CD14-positive monocyte (primary cell): Measurements from ENCODE around the gene INPP1. TPM values are rescaled to one million over a fixed set of nuclear protein-coding genes. Genes with fewer than 3 reads are reported as not detected.

Experiments used
- DNase-seq, 3 donors: peaks; one replicate each; pipeline ENCODE4 v3.0.0-alpha.2; 2011 to 2022
- H2AFZ ChIP-seq: 2 replicates; pipeline ENCODE4 v1.6.0; 2012; ENCODE audit warnings: mild to moderate bottlenecking, low read depth, low read length, inconsistent platforms; ENCODE audit not compliant: insufficient read depth, poor library complexity, severe bottlenecking
- H3K27ac ChIP-seq, 2 donors: 1 replicate in 1 of 2; 2 replicates in 1 of 2; pipeline ENCODE4 v1.5.1; 2012 to 2013; ENCODE audit warnings: low read length in 2 of 2, control low read depth in 1 of 2, inconsistent platforms in 1 of 2, low read depth in 1 of 2, mild to moderate bottlenecking in 1 of 2
- H3K27me3 ChIP-seq, 2 donors: one replicate each; pipeline versions ENCODE4 v1.6.0 to v1.6.1; 2011 to 2013; ENCODE audit warnings: low read length in 2 of 2; ENCODE audit not compliant: control insufficient read depth in 2 of 2, insufficient read depth in 2 of 2
- H3K36me3 ChIP-seq, 2 donors: replicated peaks in 1 of 2; 1 replicate in 1 of 2; 2 replicates in 1 of 2; pipeline versions ENCODE4 v1.5.1 to v1.6.1; 2012 to 2013; ENCODE audit warnings: low read length in 2 of 2, control low read depth in 1 of 2, inconsistent platforms in 1 of 2, mild to moderate bottlenecking in 1 of 2; ENCODE audit not compliant: insufficient read depth in 2 of 2, control insufficient read depth in 1 of 2
- H3K4me1 ChIP-seq, 2 donors: 1 replicate in 1 of 2; 2 replicates in 1 of 2; pipeline versions ENCODE4 v1.5.1 to v1.6.1; 2012 to 2013; ENCODE audit warnings: low read length in 2 of 2, control low read depth in 1 of 2, inconsistent platforms in 1 of 2, mild to moderate bottlenecking in 1 of 2, moderate library complexity in 1 of 2; ENCODE audit not compliant: insufficient read depth in 2 of 2, control insufficient read depth in 1 of 2
- H3K4me2 ChIP-seq: replicated peaks from 2 replicates; pipeline ENCODE3; 2012; ENCODE audit warnings: low read length, moderate library complexity, mild to moderate bottlenecking; ENCODE audit not compliant: poor library complexity, severe bottlenecking; ENCODE audit errors: extremely low read depth
- H3K4me3 ChIP-seq, 3 experiments: fragments of 200-600 bp in 1 of 3; sonication (generic) in 1 of 3; replicated peaks in 1 of 3; 1 replicate in 2 of 3; 2 replicates in 1 of 3; pipeline ENCODE4 v1.5.1; 2011 to 2013; ENCODE audit warnings: low read length in 3 of 3, mild to moderate bottlenecking in 3 of 3, control low read depth in 2 of 3, low read depth in 2 of 3, inconsistent platforms in 1 of 3, moderate library complexity in 1 of 3
- H3K79me2 ChIP-seq: 2 replicates; pipeline ENCODE4 v1.6.0; 2012; ENCODE audit warnings: mild to moderate bottlenecking, control low read depth, inconsistent platforms, low read length, moderate library complexity; ENCODE audit not compliant: insufficient read depth
- H3K9ac ChIP-seq: 2 replicates; pipeline ENCODE4 v1.6.0; 2017; ENCODE audit warnings: low read length, mild to moderate bottlenecking; ENCODE audit not compliant: insufficient read depth, poor library complexity, severe bottlenecking
- H3K9me3 ChIP-seq, 2 donors: replicated peaks in 1 of 2; 1 replicate in 1 of 2; 2 replicates in 1 of 2; pipeline versions ENCODE4 v1.5.1 to v1.6.1; 2012 to 2013; ENCODE audit warnings: low read length in 2 of 2, control low read depth in 1 of 2; ENCODE audit not compliant: control insufficient read depth in 1 of 2, insufficient read depth in 1 of 2
- H4K20me1 ChIP-seq: 2 replicates; pipeline ENCODE4 v1.6.0; 2012; ENCODE audit warnings: mild to moderate bottlenecking, low read length, control low read depth, moderate library complexity; ENCODE audit not compliant: insufficient read depth
- H3K27ac Mint-ChIP-seq, 7 donors: one replicate each; pipeline ENCODE4 v1.8.0; 2020; ENCODE audit warnings: mild to moderate bottlenecking in 7 of 7, mixed read lengths in 7 of 7, moderate library complexity in 6 of 7, inconsistent platforms in 2 of 7
- H3K27me3 Mint-ChIP-seq, 3 donors: one replicate each; pipeline ENCODE4 v1.8.0; 2021 to 2022; ENCODE audit warnings: low read depth in 3 of 3, mild to moderate bottlenecking in 3 of 3, mixed read lengths in 3 of 3, moderate library complexity in 3 of 3, inconsistent platforms in 1 of 3
- H3K36me3 Mint-ChIP-seq, 2 donors: one replicate each; pipeline ENCODE4 v1.8.0; 2020; ENCODE audit warnings: mixed read lengths in 2 of 2, inconsistent platforms in 1 of 2, mild to moderate bottlenecking in 1 of 2
- H3K4me1 Mint-ChIP-seq: one replicate; pipeline ENCODE4 v1.8.0; 2020; ENCODE audit warnings: mild to moderate bottlenecking, mixed read lengths
- H3K4me3 Mint-ChIP-seq, 2 donors: one replicate each; pipeline ENCODE4 v1.8.0; 2020; ENCODE audit warnings: mild to moderate bottlenecking in 2 of 2, mixed read lengths in 2 of 2, moderate library complexity in 1 of 2
- H3K9me3 Mint-ChIP-seq, 7 donors: one replicate each; pipeline ENCODE4 v1.8.0; 2020 to 2022; ENCODE audit warnings: mixed read lengths in 7 of 7, mild to moderate bottlenecking in 6 of 7, moderate library complexity in 6 of 7, inconsistent platforms in 2 of 7
- WGBS: methylation state at CpG from one replicate; pipeline ENCODE4 v1.1.5; 2013; ENCODE audit warnings: missing lambda C conversion rate; ENCODE audit not compliant: insufficient coverage; 5-methylcytosine and 5-hydroxymethylcytosine counted together
- intact Hi-C, 2 donors: fragments of 100-400 bp; cut with micrococcal nuclease; formaldehyde crosslinking; loops; one replicate each; pipeline versions ENCODE4 v1.15.0 to v1.15.1; 2023
- polyA plus RNA-seq, 3 donors: library from polyadenylated mRNA; depleted of rRNA in 1 of 3; unstranded in 2 of 3; stranded (reverse) in 1 of 3; fragments of 300-500 nt in 2 of 3; fragments of >200 nt in 1 of 3; fragmentation: Illumina TruSeq in 2 of 3; gene quantifications; 1 replicate in 2 of 3; 2 replicates in 1 of 3; pipeline ENCODE4 v1.2.3, GENCODE V29; 2012 to 2021
- TF ChIP-seq, protein P1 (sequence below): fragments of 200-600 bp; IDR thresholded peaks from one replicate; pipeline ENCODE4 v1.8.0; 2022; ENCODE audit warnings: antibody characterized with exemption, mild to moderate bottlenecking

INPP1 gene
- polyA plus RNA-seq, 3 donors = 8.9 to 17.8 (median 13.3) TPM

DNA sequence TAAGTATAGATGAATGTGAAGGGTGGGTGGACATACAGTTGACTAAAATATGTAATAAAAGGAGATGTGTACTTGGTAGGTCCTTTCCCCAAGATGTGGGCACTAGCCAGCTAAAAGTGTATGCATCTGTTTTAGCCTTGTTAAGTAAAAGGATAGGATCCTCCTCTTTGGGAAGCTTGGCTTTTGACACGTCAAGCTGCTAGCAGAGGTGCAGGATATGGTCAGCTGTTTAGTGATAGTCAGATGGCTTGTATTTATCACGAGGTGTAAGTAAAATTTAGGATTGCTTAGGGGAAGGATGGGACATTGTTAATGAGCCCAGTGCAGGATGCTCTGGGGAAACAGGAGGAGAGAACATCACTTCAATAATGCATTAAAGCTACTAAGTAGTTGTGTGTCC lies 66.2 kb downstream of the INPP1 start:
- H2AFZ ChIP-seq = no peak overlapping the region
- Mint-ChIP-seq H3K27ac (peak overlapping the region in 2 of 7 donors; percentile 2 to 91), H3K4me1 (peaks cover 42% of the 10 kb centered on the region), H3K27me3 (peaks cover 1 to 7% (median 5%) of the 10 kb centered on the region in 3 donors), H3K36me3 (peaks cover 0 to 4% of the 10 kb centered on the region in 2 donors), H3K9me3 (no peaks in the 10 kb centered on the region), H3K4me3 (peak overlapping the region in 1 of 2 donors; percentile 82)
- H3K27me3 ChIP-seq = no peaks in the 10 kb centered on the region
- WGBS = 60% methylated on average over 2 of the region's 2 CpGs
- H3K9ac ChIP-seq = no peak overlapping the region
- peak overlapping the region; percentile 86 for H3K4me2 ChIP-seq
- H3K4me3 ChIP-seq = peak overlapping the region in 1 of 3 experiments; percentile 83
- H3K9me3 ChIP-seq = no peaks in the 10 kb centered on the region
- intact Hi-C loops = no loop called here
- H3K36me3 ChIP-seq = no peaks in the 10 kb centered on the region
- peaks cover 12% of the 10 kb centered on the region for H4K20me1 ChIP-seq
- peaks cover 38 to 59% of the 10 kb centered on the region in 2 donors for H3K4me1 ChIP-seq
- H3K79me2 ChIP-seq = peaks cover 50% of the 10 kb centered on the region
- no peak for DNase-seq
- TF ChIP-seq, protein P1, sequence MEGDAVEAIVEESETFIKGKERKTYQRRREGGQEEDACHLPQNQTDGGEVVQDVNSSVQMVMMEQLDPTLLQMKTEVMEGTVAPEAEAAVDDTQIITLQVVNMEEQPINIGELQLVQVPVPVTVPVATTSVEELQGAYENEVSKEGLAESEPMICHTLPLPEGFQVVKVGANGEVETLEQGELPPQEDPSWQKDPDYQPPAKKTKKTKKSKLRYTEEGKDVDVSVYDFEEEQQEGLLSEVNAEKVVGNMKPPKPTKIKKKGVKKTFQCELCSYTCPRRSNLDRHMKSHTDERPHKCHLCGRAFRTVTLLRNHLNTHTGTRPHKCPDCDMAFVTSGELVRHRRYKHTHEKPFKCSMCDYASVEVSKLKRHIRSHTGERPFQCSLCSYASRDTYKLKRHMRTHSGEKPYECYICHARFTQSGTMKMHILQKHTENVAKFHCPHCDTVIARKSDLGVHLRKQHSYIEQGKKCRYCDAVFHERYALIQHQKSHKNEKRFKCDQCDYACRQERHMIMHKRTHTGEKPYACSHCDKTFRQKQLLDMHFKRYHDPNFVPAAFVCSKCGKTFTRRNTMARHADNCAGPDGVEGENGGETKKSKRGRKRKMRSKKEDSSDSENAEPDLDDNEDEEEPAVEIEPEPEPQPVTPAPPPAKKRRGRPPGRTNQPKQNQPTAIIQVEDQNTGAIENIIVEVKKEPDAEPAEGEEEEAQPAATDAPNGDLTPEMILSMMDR = no peak
- H3K27ac ChIP-seq = peak overlapping the region in 1 of 2 donors; percentile 93

GRCh38 chr2:190410166-190410565 lies 66.8 kb downstream of the INPP1 start:
- no peaks in the 10 kb centered on the region for H3K9me3 ChIP-seq
- peaks cover 42% of the 10 kb centered on the region for H3K4me1 Mint-ChIP-seq
- no peaks in the 10 kb centered on the region for H3K36me3 ChIP-seq
- peaks cover 0 to 4% of the 10 kb centered on the region in 2 donors for H3K36me3 Mint-ChIP-seq
- H2AFZ ChIP-seq = no peak overlapping the region
- peaks cover 55% of the 10 kb centered on the region for H3K79me2 ChIP-seq
- peak overlapping the region in 1 of 3 experiments; percentile 83 for H3K4me3 ChIP-seq
- peaks cover 12% of the 10 kb centered on the region for H4K20me1 ChIP-seq
- no CpG with 5 or more reads among the region's 3 CpGs for WGBS
- peaks cover 1 to 7% (median 5%) of the 10 kb centered on the region in 3 donors for H3K27me3 Mint-ChIP-seq
- no peaks in the 10 kb centered on the region for H3K27me3 ChIP-seq
- peak overlapping the region in 1 of 2 donors; percentile 6 for H3K27ac ChIP-seq
- no peak overlapping the region for H3K27ac Mint-ChIP-seq
- TF ChIP-seq, protein P1 = no peak
- no peak overlapping the region for H3K4me3 Mint-ChIP-seq
- peak overlapping the region; percentile 86 for H3K4me2 ChIP-seq
- H3K4me1 ChIP-seq = peaks cover 33 to 54% of the 10 kb centered on the region in 2 donors
- DNase-seq = peak in 2 of 3 donors; percentile 23 to 39
- intact Hi-C loops = no loop called here
- H3K9ac ChIP-seq = no peak overlapping the region
- H3K9me3 Mint-ChIP-seq = no peaks in the 10 kb centered on the region
